Mammary epithelial cell (primary cell): Measurements from ENCODE around the gene ROBO1.

Source experiments
- EZH2 ChIP-seq: IDR thresholded peaks from 2 replicates; pipeline ENCODE4 v1.6.1; 2012; ENCODE audit warnings: low read length, inconsistent platforms, borderline replicate concordance
- TF ChIP-seq, protein P1 (sequence below), 2 donors: IDR thresholded peaks in 1 of 2; conservative IDR thresholded peaks in 1 of 2; 2 replicates each; pipeline ENCODE4 v1.5.1; 2011 to 2012; ENCODE audit warnings: inconsistent platforms in 2 of 2, low read length in 2 of 2, mild to moderate bottlenecking in 2 of 2, control low read depth in 1 of 2, low read depth in 1 of 2; ENCODE audit not compliant: insufficient read depth in 1 of 2; ENCODE audit errors: extremely low read depth in 1 of 2

DNA sequence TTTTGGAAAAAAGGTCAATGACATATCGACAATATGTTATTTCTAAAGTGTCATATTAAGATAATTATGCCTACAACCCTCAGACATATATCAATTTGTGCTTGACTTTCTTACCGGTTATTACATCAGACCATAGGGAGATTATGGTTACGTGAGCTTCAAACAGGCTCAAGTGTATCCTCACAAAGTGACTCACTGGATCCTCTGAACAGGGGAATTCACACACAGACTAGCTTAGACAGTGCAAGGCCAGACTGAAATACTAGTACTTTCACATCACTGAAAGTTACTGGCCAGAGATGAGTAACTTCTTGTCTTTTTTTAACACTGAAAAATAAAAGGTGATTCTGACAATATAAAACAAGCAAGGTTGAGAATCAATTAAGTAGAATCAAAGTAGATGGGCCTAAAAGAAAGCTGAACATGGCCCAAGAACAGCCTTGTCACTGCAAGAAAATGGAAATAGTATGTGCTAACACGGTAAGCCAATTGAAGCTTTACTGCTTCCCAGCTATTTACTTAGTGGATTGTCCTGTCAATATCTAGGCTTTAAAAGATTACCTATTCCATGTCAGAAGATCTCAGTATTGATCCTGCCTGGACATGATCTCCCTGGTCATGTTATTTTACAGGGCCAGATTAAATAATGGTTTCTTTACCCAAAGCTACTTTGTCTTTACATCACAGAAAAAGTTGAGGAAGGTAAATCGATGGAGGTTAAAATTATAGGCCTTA lies 848.6 kb downstream of the ROBO1 start:
- TF ChIP-seq, protein P1, sequence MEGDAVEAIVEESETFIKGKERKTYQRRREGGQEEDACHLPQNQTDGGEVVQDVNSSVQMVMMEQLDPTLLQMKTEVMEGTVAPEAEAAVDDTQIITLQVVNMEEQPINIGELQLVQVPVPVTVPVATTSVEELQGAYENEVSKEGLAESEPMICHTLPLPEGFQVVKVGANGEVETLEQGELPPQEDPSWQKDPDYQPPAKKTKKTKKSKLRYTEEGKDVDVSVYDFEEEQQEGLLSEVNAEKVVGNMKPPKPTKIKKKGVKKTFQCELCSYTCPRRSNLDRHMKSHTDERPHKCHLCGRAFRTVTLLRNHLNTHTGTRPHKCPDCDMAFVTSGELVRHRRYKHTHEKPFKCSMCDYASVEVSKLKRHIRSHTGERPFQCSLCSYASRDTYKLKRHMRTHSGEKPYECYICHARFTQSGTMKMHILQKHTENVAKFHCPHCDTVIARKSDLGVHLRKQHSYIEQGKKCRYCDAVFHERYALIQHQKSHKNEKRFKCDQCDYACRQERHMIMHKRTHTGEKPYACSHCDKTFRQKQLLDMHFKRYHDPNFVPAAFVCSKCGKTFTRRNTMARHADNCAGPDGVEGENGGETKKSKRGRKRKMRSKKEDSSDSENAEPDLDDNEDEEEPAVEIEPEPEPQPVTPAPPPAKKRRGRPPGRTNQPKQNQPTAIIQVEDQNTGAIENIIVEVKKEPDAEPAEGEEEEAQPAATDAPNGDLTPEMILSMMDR (conservative IDR thresholded peaks at IDR 0.05 in 1 of 2, IDR thresholded peaks at IDR 0.05 in 1 of 2; ENCODE audit: extremely low read depth in 1 of 2, insufficient read depth in 1 of 2, low read depth in 1 of 2, low read length in 2 of 2) = no peak
- no peak for TF ChIP-seq EZH2
